Measurements from ENCODE around the gene GLIS2. TPM values are rescaled to one million over a fixed set of nuclear protein-coding genes. Genes with fewer than 3 reads are reported as not detected.

GLIS2 gene
- total and polyA plus RNA-seq, 12 donors: 6.9 to 16.9 (median 13.9) TPM

- no peak overlapping the region for H3K4me3 ChIP-seq
- H3K4me1 ChIP-seq: peaks cover 0 to 23% (median 9%) of the 10 kb centered on the region in 9 donors
- DNase-seq (no peak), ATAC-seq (no peak)
- TF ChIP-seq, protein P1, sequence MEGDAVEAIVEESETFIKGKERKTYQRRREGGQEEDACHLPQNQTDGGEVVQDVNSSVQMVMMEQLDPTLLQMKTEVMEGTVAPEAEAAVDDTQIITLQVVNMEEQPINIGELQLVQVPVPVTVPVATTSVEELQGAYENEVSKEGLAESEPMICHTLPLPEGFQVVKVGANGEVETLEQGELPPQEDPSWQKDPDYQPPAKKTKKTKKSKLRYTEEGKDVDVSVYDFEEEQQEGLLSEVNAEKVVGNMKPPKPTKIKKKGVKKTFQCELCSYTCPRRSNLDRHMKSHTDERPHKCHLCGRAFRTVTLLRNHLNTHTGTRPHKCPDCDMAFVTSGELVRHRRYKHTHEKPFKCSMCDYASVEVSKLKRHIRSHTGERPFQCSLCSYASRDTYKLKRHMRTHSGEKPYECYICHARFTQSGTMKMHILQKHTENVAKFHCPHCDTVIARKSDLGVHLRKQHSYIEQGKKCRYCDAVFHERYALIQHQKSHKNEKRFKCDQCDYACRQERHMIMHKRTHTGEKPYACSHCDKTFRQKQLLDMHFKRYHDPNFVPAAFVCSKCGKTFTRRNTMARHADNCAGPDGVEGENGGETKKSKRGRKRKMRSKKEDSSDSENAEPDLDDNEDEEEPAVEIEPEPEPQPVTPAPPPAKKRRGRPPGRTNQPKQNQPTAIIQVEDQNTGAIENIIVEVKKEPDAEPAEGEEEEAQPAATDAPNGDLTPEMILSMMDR (IDR thresholded peaks at IDR 0.05): no peak
- 95 to 97% methylated on average over 12 of the region's 12 CpGs for WGBS, 2 donors
- peaks cover 0 to 70% (median 14%) of the 10 kb centered on the region in 9 donors for H3K36me3 ChIP-seq
- H3K27me3 ChIP-seq: no peaks in the 10 kb centered on the region
- intact Hi-C loops (cut with DNase I): no loop called here
- no peaks in the 10 kb centered on the region for H3K9me3 ChIP-seq
- H3K27ac ChIP-seq: no peak overlapping the region
Measured at GRCh38 chr16:4365615-4366014, 49.7 kb downstream of the GLIS2 start.

- intact Hi-C loops (cut with DNase I): no loop called here
- no peak for ATAC-seq
- no peaks in the 10 kb centered on the region for H3K27me3 ChIP-seq
- no peak for DNase-seq
- H3K36me3 ChIP-seq: peaks cover 0 to 67% (median 14%) of the 10 kb centered on the region in 9 donors
- H3K9me3 ChIP-seq: no peaks in the 10 kb centered on the region
- TF ChIP-seq, protein P1 (IDR thresholded peaks at IDR 0.05): no peak
- H3K27ac ChIP-seq: no peak overlapping the region
- WGBS, 2 donors: 90 to 96% methylated on average over 13 of the region's 13 CpGs
- H3K4me3 ChIP-seq: no peak overlapping the region
- peaks cover 2 to 27% (median 13%) of the 10 kb centered on the region in 9 donors for H3K4me1 ChIP-seq
Measured at GRCh38 chr16:4366016-4366415, 50.1 kb downstream of the GLIS2 start.

DNA sequence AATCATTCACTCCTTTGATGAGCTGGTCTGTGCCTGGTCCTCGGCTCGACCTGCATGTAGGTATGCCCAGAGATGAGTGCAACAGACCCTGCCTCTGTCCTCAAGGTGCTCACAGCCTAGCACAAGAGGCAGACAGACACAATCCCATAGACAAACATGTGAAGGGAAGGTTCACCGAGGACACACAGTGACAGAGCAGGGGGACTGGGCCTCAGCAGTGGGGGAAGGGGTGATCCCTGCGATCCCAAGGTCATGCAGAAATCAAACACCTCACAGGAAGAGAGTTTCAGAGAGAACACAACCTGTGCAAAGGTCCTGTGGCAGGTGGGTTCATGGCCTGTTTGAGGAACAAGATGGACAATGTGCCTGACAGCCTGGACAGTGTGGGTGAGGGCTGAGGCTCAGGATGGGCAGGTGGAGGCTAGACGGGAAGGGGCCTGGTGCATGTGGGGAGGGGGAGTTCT is 51.6 kb downstream of the GLIS2 start:
- H3K9me3 ChIP-seq: no peaks in the 10 kb centered on the region
- TF ChIP-seq, protein P1 (IDR thresholded peaks at IDR 0.05): no peak
- no peak overlapping the region for H3K4me3 ChIP-seq
- peaks cover 0 to 53% (median 9%) of the 10 kb centered on the region in 9 donors for H3K36me3 ChIP-seq
- DNase-seq (no peak), ATAC-seq (no peak)
- H3K27ac ChIP-seq: no peak overlapping the region
- WGBS, 2 donors: 92 to 99% methylated on average over 5 of the region's 5 CpGs
- H3K27me3 ChIP-seq: no peaks in the 10 kb centered on the region
- H3K4me1 ChIP-seq: peaks cover 8 to 38% (median 23%) of the 10 kb centered on the region in 9 donors
- intact Hi-C loops (cut with DNase I): no loop called here

DNA sequence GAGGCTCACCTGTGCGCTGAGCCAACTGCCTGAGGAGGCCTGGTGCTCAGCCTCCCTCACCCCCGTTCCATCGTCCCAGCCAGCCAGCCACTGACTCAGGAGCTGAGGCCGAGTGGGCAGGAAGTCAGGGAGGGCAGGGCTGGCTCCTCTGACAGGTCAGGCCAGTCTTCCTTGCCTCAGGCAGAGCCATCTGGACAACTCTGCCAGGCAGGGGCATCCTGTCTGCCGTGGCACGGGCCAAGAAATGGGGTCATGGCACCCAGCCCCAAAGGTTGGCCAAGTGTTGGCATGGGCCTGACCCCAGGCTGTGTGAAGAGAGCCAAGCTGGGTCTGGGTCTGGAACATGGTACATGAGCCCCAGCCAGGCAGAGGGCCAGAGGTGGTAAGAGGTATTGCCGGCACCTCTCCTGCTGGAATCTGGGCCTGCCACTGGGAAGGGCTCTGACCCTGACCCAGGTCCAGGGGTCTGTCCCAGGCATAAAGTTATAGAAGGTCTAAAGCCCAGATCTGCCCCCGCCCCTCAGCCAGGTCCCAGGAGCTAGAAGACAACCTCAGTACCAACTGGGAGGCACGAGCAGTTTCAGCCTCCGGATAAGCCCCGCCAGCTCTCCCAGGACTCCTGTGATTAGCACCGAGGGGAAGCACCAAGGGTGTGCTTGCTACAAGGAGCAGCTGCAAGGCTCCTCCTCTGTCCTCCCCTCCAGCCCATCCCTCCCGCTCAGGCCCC is 53.3 kb downstream of the GLIS2 start:
- WGBS, 2 donors: 81% methylated on average over 13 of the region's 13 CpGs
- ATAC-seq (no peak), DNase-seq (peak in 1 of 2 donors; percentile 15)
- intact Hi-C loops (cut with DNase I): no loop called here
- H3K27me3 ChIP-seq: no peaks in the 10 kb centered on the region
- H3K4me3 ChIP-seq: no peak overlapping the region
- peaks cover 0 to 36% (median 5%) of the 10 kb centered on the region in 9 donors for H3K36me3 ChIP-seq
- TF ChIP-seq, protein P1 (IDR thresholded peaks at IDR 0.05): no peak
- H3K27ac ChIP-seq: peak overlapping the region in 3 of 10 donors; percentile 81 to 86 (median 84)
- peaks cover 19 to 55% (median 40%) of the 10 kb centered on the region in 9 donors for H3K4me1 ChIP-seq
- H3K9me3 ChIP-seq: no peaks in the 10 kb centered on the region

All from heart right ventricle (tissue), 16 donors.